ENCODE results near the gene PRICKLE4. TPM values are rescaled to one million over a fixed set of nuclear protein-coding genes. Genes with fewer than 3 reads are reported as not detected.

PRICKLE4 gene
- total and polyA plus RNA-seq, 2 of the 4 experiments (the other 2 are of a cell fraction): 0.72 TPM; not detected in 1

GRCh38 chr6:41768545-41769308 lies 11.9 kb upstream of the PRICKLE4 start:
- no peak overlapping the region for H3K27ac ChIP-seq (ENCODE audit: insufficient read depth, low read length)

More at GRCh38 chr6:41768545-41769308, 11.9 kb upstream of the PRICKLE4 start:
- H4K8ac ChIP-seq (ENCODE audit: low read depth in 2 of 2, low read length in 2 of 2): no peak overlapping the region
- no peak overlapping the region for H2BK120ac ChIP-seq (ENCODE audit: low read depth, low read length)
- H3K79me1 ChIP-seq (ENCODE audit: low read depth in 1 of 2, low read length in 2 of 2): no peaks in the 10 kb centered on the region
- ATAC-seq (ENCODE audit: low read depth) (no peak), DNase-seq (no peak)
- 69% methylated on average over 2 of the region's 10 CpGs; no CpG with 5 or more reads in 1 of the 2 experiments for WGBS, 2 experiments (ENCODE audit: extremely low coverage in 2 of 2, insufficient read length in 1 of 2)
- H2AK9ac ChIP-seq (replicated peaks; ENCODE audit: low read depth, low read length, poor library complexity): no peak overlapping the region
- H4K20me1 ChIP-seq (ENCODE audit: insufficient read depth, low read length): no peaks in the 10 kb centered on the region
- no peak overlapping the region for H3K4me2 ChIP-seq (ENCODE audit: low read depth, low read length)
- dilution Hi-C loops (cut with HindIII; ENCODE audit: low sequenced_read_pairs, unreplicated experiment) (no loop called here), intact Hi-C loops (cut with micrococcal nuclease) (no loop called here), in situ Hi-C loops (cut with MboI; ENCODE audit: low sequenced_read_pairs) (no loop called here)
- H2AK5ac ChIP-seq (ENCODE audit: low read depth, low read length): no peak overlapping the region
- no peak overlapping the region for H3K4ac ChIP-seq (ENCODE audit: low read depth, low read length)
- H3K4me1 ChIP-seq (ENCODE audit: control insufficient read depth, insufficient read depth, low read length): peaks cover 5% of the 10 kb centered on the region; the same call in 1 of the 2 replicates
- no peaks in the 10 kb centered on the region for H3K9me1 ChIP-seq (ENCODE audit: insufficient read depth, low read length)
- H3K23ac ChIP-seq (ENCODE audit: low read depth, low read length): no peak overlapping the region
- TF ChIP-seq BHLHE40 (IDR thresholded peaks at IDR 0.05; ENCODE audit: low read depth, low read length) (no peak), FOS (IDR thresholded peaks at IDR 0.05; ENCODE audit: low read depth, low read length) (no peak), RCOR1 (IDR thresholded peaks at IDR 0.05; ENCODE audit: insufficient replicate concordance, low read length) (no peak), SMC3 (IDR thresholded peaks at IDR 0.05; ENCODE audit: low read depth, low read length) (no peak), CEBPB (IDR thresholded peaks at IDR 0.05; ENCODE audit: low read depth, low read length) (no peak), CTCF (conservative IDR thresholded peaks at IDR 0.05; ENCODE audit: low read depth, low read length) (no peak), USF2 (IDR thresholded peaks at IDR 0.05; ENCODE audit: low read depth, low read length) (no peak), MAZ (IDR thresholded peaks at IDR 0.05; ENCODE audit: borderline replicate concordance, low read depth, low read length) (no peak), MAFK (IDR thresholded peaks at IDR 0.05; ENCODE audit: low read depth, low read length) (no peak), MXI1 (IDR thresholded peaks at IDR 0.05; ENCODE audit: borderline replicate concordance, low read depth, low read length) (no peak), CHD1 (IDR thresholded peaks at IDR 0.05; ENCODE audit: low read depth, low read length) (no peak), NFE2L2 (IDR thresholded peaks at IDR 0.05; ENCODE audit: low read depth, low read length) (no peak), POLR2A (IDR thresholded peaks at IDR 0.05; ENCODE audit: low read depth, low read length) (no peak)
- TF ChIP-seq, protein P1, sequence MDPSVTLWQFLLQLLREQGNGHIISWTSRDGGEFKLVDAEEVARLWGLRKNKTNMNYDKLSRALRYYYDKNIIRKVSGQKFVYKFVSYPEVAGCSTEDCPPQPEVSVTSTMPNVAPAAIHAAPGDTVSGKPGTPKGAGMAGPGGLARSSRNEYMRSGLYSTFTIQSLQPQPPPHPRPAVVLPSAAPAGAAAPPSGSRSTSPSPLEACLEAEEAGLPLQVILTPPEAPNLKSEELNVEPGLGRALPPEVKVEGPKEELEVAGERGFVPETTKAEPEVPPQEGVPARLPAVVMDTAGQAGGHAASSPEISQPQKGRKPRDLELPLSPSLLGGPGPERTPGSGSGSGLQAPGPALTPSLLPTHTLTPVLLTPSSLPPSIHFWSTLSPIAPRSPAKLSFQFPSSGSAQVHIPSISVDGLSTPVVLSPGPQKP (IDR thresholded peaks at IDR 0.05; ENCODE audit: borderline replicate concordance, low read depth, low read length): no peak
- no peak overlapping the region for H2BK15ac ChIP-seq (ENCODE audit: low read depth, low read length)
- no peak overlapping the region for H2AFZ ChIP-seq (replicated peaks; ENCODE audit: low read length, poor library complexity)
- H3K56ac ChIP-seq (ENCODE audit: extremely low read depth, insufficient read depth, low read length): no peak overlapping the region
- no peak overlapping the region for H2BK20ac ChIP-seq (ENCODE audit: low read depth, low read length)
- no peak overlapping the region for H2BK5ac ChIP-seq (ENCODE audit: low read depth, low read length, poor library complexity, severe bottlenecking)
- no peaks in the 10 kb centered on the region for H3K27me3 ChIP-seq (ENCODE audit: control insufficient read depth, insufficient read depth, low read length)
- no peak overlapping the region for H3K9ac ChIP-seq (ENCODE audit: low read depth, low read length)
- no peak overlapping the region for H3K14ac ChIP-seq (replicated peaks; ENCODE audit: low read depth, low read length)
- CTCF ChIA-PET: interaction anchor here (0.6 kb wide), 1 partner anchor 29 kb away, joined by 3 read pairs; no protein-coding TSS in a partner anchor
- no peak overlapping the region for H3K4me3 ChIP-seq (ENCODE audit: insufficient read depth, low read depth, low read length)
- H4K91ac ChIP-seq (ENCODE audit: insufficient read depth, low read depth, low read length): no peak overlapping the region
- H3K9me3 ChIP-seq (ENCODE audit: control insufficient read depth, insufficient read depth, low read length): no peaks in the 10 kb centered on the region
- BruUV-seq (replicated peaks): no TSS peak
- H3K18ac ChIP-seq (ENCODE audit: low read depth, low read length): no peak overlapping the region
- POLR2A ChIA-PET (ENCODE audit: unreplicated experiment): no interaction called here
- H4K5ac ChIP-seq (ENCODE audit: low read depth, low read length): no peak overlapping the region
- peaks cover 26% of the 10 kb centered on the region for H3K36me3 ChIP-seq (ENCODE audit: control insufficient read depth, insufficient read depth, low read length)
